Mesenchymal stem cell (in vitro differentiated cells and primary cell): ENCODE measurements around the gene CENPN.

Experiments used
- DNase-seq: peaks from one replicate; pipeline ENCODE4 v3.0.0-alpha.2; 2013
- H2AFZ ChIP-seq: one replicate; pipeline ENCODE4 v1.6.1; 2013; ENCODE audit warnings: low read depth, mild to moderate bottlenecking, control low read depth, inconsistent platforms, low read length, moderate library complexity
- H2AK5ac ChIP-seq: 2 replicates; pipeline ENCODE4 v1.6.1; 2013; ENCODE audit warnings: low read length, moderate library complexity, mild to moderate bottlenecking, inconsistent platforms; ENCODE audit not compliant: severe bottlenecking
- H2BK120ac ChIP-seq: one replicate; pipeline ENCODE4 v1.6.1; 2013; ENCODE audit warnings: low read depth, mild to moderate bottlenecking, inconsistent platforms, low read length, moderate library complexity
- H2BK12ac ChIP-seq, 2 experiments: one replicate each; pipeline ENCODE4 v1.6.1; 2013; ENCODE audit warnings: inconsistent platforms in 2 of 2, low read length in 2 of 2, mild to moderate bottlenecking in 2 of 2, moderate library complexity in 2 of 2, control low read depth in 1 of 2
- H2BK15ac ChIP-seq: one replicate; pipeline ENCODE4 v1.6.1; 2013; ENCODE audit warnings: mild to moderate bottlenecking, low read depth, inconsistent platforms; ENCODE audit not compliant: poor library complexity, severe bottlenecking
- H2BK5ac ChIP-seq: 2 replicates; pipeline ENCODE4 v1.6.1; 2013; ENCODE audit warnings: low read depth, mild to moderate bottlenecking, low read length, control low read depth, inconsistent platforms; ENCODE audit not compliant: poor library complexity, severe bottlenecking
- H3K14ac ChIP-seq, 2 experiments: one replicate each; pipeline ENCODE4 v1.6.1; 2013; ENCODE audit warnings: inconsistent platforms in 2 of 2, low read length in 2 of 2, control low read depth in 1 of 2, mild to moderate bottlenecking in 1 of 2, moderate library complexity in 1 of 2
- H3K18ac ChIP-seq, 2 experiments: one replicate each; pipeline ENCODE4 v1.6.1; 2013; ENCODE audit warnings: inconsistent platforms in 2 of 2, low read length in 2 of 2, control low read depth in 1 of 2, low read depth in 1 of 2, mild to moderate bottlenecking in 1 of 2
- H3K23ac ChIP-seq, 2 experiments: one replicate each; pipeline ENCODE4 v1.6.1; 2013; ENCODE audit warnings: inconsistent platforms in 2 of 2, low read length in 2 of 2, mild to moderate bottlenecking in 2 of 2, moderate library complexity in 2 of 2, control low read depth in 1 of 2
- H3K27ac ChIP-seq: 2 replicates; pipeline ENCODE4 v1.5.1; 2013; ENCODE audit warnings: mild to moderate bottlenecking, moderate library complexity, low read length, control low read depth, inconsistent platforms; ENCODE audit not compliant: poor library complexity, severe bottlenecking
- H3K27me3 ChIP-seq, 2 experiments: 2 replicates each; pipeline versions ENCODE4 v1.6.1 to v1.7.0; 2013; ENCODE audit warnings: low read length in 2 of 2, mild to moderate bottlenecking in 2 of 2, moderate library complexity in 2 of 2, control low read depth in 1 of 2, inconsistent platforms in 1 of 2; ENCODE audit not compliant: control insufficient read depth in 1 of 2, insufficient read depth in 1 of 2
- H3K36me3 ChIP-seq, 2 experiments: 2 replicates each; pipeline versions ENCODE4 v1.6.1 to v1.7.0; 2013; ENCODE audit warnings: low read length in 2 of 2, control low read depth in 1 of 2, inconsistent platforms in 1 of 2, low read depth in 1 of 2, mild to moderate bottlenecking in 1 of 2; ENCODE audit not compliant: insufficient read depth in 2 of 2, control insufficient read depth in 1 of 2
- H3K4ac ChIP-seq, 2 experiments: one replicate each; pipeline ENCODE4 v1.6.1; 2013; ENCODE audit warnings: inconsistent platforms in 2 of 2, low read length in 2 of 2, mild to moderate bottlenecking in 2 of 2, moderate library complexity in 2 of 2, control low read depth in 1 of 2, low read depth in 1 of 2
- H3K4me1 ChIP-seq: 2 replicates; pipeline ENCODE4 v1.6.1; 2013; ENCODE audit warnings: low read depth, low read length, control low read depth; ENCODE audit not compliant: control insufficient read depth, insufficient read depth
- H3K4me2 ChIP-seq: 2 replicates; pipeline ENCODE4 v1.6.1; 2013; ENCODE audit warnings: low read length, mild to moderate bottlenecking, inconsistent platforms; ENCODE audit not compliant: poor library complexity, severe bottlenecking
- H3K4me3 ChIP-seq, 2 experiments: 2 replicates each; pipeline versions ENCODE4 v1.5.1 to v1.7.0; 2013; ENCODE audit warnings: low read length in 2 of 2, mild to moderate bottlenecking in 2 of 2, control low read depth in 1 of 2, low read depth in 1 of 2; ENCODE audit not compliant: insufficient read depth in 1 of 2
- H3K79me1 ChIP-seq: replicated peaks from 2 replicates; pipeline ENCODE4 v1.6.1; 2013; ENCODE audit warnings: mild to moderate bottlenecking, control low read depth, low read length, inconsistent platforms; ENCODE audit not compliant: poor library complexity, severe bottlenecking
- H3K9ac ChIP-seq: 2 replicates; pipeline ENCODE4 v1.7.0; 2013; ENCODE audit warnings: mild to moderate bottlenecking, low read length, moderate library complexity
- H3K9me3 ChIP-seq: 2 replicates; pipeline ENCODE4 v1.7.0; 2013; ENCODE audit warnings: mild to moderate bottlenecking, low read length; ENCODE audit not compliant: control insufficient read depth
- H4K8ac ChIP-seq: one replicate; pipeline ENCODE4 v1.6.1; 2013; ENCODE audit warnings: inconsistent platforms, mild to moderate bottlenecking, low read length, moderate library complexity
- H4K91ac ChIP-seq: one replicate; pipeline ENCODE4 v1.6.1; 2013; ENCODE audit warnings: mild to moderate bottlenecking, low read length, inconsistent platforms
- WGBS: methylation state at CpG from one replicate; pipeline ENCODE4 v1.1.7; 2013; ENCODE audit warnings: mixed read lengths; 5-methylcytosine and 5-hydroxymethylcytosine counted together

The CENPN gene

GRCh38 chr16:80986557-80986956, 20.5 kb upstream of the CENPN start:
- Histone ChIP-seq H4K8ac (no peak overlapping the region), H3K4ac (no peak overlapping the region), H3K9ac (no peak overlapping the region), H3K18ac (no peak overlapping the region), H3K4me1 (peaks cover 1% of the 10 kb centered on the region), H2AFZ (no peak overlapping the region), H3K14ac (no peak overlapping the region), H3K79me1 (peaks cover 37% of the 10 kb centered on the region), H3K23ac (no peak overlapping the region), H3K4me3 (no peak overlapping the region), H3K4me2 (no peak overlapping the region), H3K27ac (no peak overlapping the region), H2BK5ac (no peak overlapping the region), H2AK5ac (no peak overlapping the region), H2BK12ac (no peak overlapping the region), H2BK120ac (no peak overlapping the region), H2BK15ac (no peak overlapping the region), H3K9me3 (no peaks in the 10 kb centered on the region), H4K91ac (no peak overlapping the region), H3K36me3 (peaks cover 8 to 10% of the 10 kb centered on the region in 2 experiments), H3K27me3 (no peaks in the 10 kb centered on the region)
- 91% methylated on average over 2 of the region's 2 CpGs for WGBS
- DNase-seq: no peak

DNA sequence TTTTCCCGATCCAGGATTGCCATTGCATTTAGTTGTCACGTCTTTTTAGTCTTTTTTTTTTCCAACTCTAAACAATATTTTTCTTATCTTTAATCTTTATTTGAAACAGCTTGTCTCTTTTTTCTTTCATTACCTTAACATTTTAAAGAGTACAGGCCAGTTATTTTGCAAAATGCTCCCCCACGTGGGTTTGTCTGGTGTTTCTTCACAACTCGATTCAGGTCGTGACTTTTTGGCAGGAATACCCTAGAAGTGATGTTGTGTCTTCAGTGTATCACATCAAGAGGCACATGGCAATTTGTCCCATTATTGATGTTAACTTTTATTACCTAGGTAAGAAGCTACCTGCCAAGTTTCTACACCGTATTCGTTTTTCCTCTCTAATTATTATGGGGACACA, 18.3 kb upstream of the CENPN start:
- H3K27ac ChIP-seq: no peak overlapping the region
- no peak overlapping the region for H3K4me2 ChIP-seq
- no peak for DNase-seq
- H4K8ac ChIP-seq: no peak overlapping the region
- peaks cover 1% of the 10 kb centered on the region for H3K4me1 ChIP-seq
- H3K23ac ChIP-seq: no peak overlapping the region
- no peak overlapping the region for H2BK5ac ChIP-seq
- H3K14ac ChIP-seq: no peak overlapping the region
- H3K9me3 ChIP-seq: no peaks in the 10 kb centered on the region
- no peak overlapping the region for H2BK120ac ChIP-seq
- H3K4ac ChIP-seq: no peak overlapping the region
- no peak overlapping the region for H4K91ac ChIP-seq
- H2BK12ac ChIP-seq: no peak overlapping the region
- peaks cover 33% of the 10 kb centered on the region for H3K79me1 ChIP-seq
- H3K36me3 ChIP-seq: peaks cover 8 to 13% of the 10 kb centered on the region in 2 experiments
- H3K4me3 ChIP-seq: no peak overlapping the region
- 81% methylated on average over 7 of the region's 7 CpGs for WGBS
- H2AFZ ChIP-seq: no peak overlapping the region
- H3K18ac ChIP-seq: no peak overlapping the region
- no peak overlapping the region for H2BK15ac ChIP-seq
- no peaks in the 10 kb centered on the region for H3K27me3 ChIP-seq
- H3K9ac ChIP-seq: no peak overlapping the region
- no peak overlapping the region for H2AK5ac ChIP-seq

- no peak overlapping the region for H3K18ac ChIP-seq
- H2BK5ac ChIP-seq: no peak overlapping the region
- no peak overlapping the region for H3K14ac ChIP-seq
- H4K91ac ChIP-seq: no peak overlapping the region
- H3K23ac ChIP-seq: no peak overlapping the region
- H2AK5ac ChIP-seq: no peak overlapping the region
- peaks cover 8 to 11% of the 10 kb centered on the region in 2 experiments for H3K36me3 ChIP-seq
- H3K4me1 ChIP-seq: peaks cover 1% of the 10 kb centered on the region
- peaks cover 30% of the 10 kb centered on the region for H3K79me1 ChIP-seq
- no peak overlapping the region for H2AFZ ChIP-seq
- DNase-seq: no peak
- no peak overlapping the region for H4K8ac ChIP-seq
- no peak overlapping the region for H3K27ac ChIP-seq
- H3K9ac ChIP-seq: no peak overlapping the region
- no peaks in the 10 kb centered on the region for H3K27me3 ChIP-seq
- no peak overlapping the region for H3K4me3 ChIP-seq
- no peak overlapping the region for H2BK120ac ChIP-seq
- H3K4ac ChIP-seq: no peak overlapping the region
- WGBS: 47% methylated on average over 1 of the region's 2 CpGs
- H3K9me3 ChIP-seq: no peaks in the 10 kb centered on the region
- H2BK12ac ChIP-seq: no peak overlapping the region
- H3K4me2 ChIP-seq: no peak overlapping the region
- H2BK15ac ChIP-seq: no peak overlapping the region
Measured at GRCh38 chr16:80989801-80990200, 17.2 kb upstream of the CENPN start.

GRCh38 chr16:80990577-80990976, 16.4 kb upstream of the CENPN start:
- Histone ChIP-seq H3K27ac (no peak overlapping the region), H3K9me3 (no peaks in the 10 kb centered on the region), H3K23ac (no peak overlapping the region), H2BK120ac (no peak overlapping the region), H4K8ac (no peak overlapping the region), H2AK5ac (no peak overlapping the region), H3K14ac (no peak overlapping the region), H3K36me3 (peaks cover 8 to 9% of the 10 kb centered on the region in 2 experiments), H3K4me3 (no peak overlapping the region), H3K27me3 (no peaks in the 10 kb centered on the region), H2BK15ac (no peak overlapping the region), H3K9ac (no peak overlapping the region), H2BK5ac (no peak overlapping the region), H3K4me1 (peaks cover 1% of the 10 kb centered on the region), H4K91ac (no peak overlapping the region), H3K4ac (no peak overlapping the region), H2AFZ (no peak overlapping the region), H3K18ac (no peak overlapping the region), H3K79me1 (peaks cover 26% of the 10 kb centered on the region), H3K4me2 (no peak overlapping the region), H2BK12ac (no peak overlapping the region)
- DNase-seq: no peak
- WGBS: 97% methylated on average over 3 of the region's 3 CpGs
